ENCODE results near the gene HBG1.
"Not testable (repeated sequence)": the region's sequence is repeated elsewhere in the genome, so short reads cannot be mapped to it uniquely, and the experiment has no call there.

The HBG1 gene

DNA sequence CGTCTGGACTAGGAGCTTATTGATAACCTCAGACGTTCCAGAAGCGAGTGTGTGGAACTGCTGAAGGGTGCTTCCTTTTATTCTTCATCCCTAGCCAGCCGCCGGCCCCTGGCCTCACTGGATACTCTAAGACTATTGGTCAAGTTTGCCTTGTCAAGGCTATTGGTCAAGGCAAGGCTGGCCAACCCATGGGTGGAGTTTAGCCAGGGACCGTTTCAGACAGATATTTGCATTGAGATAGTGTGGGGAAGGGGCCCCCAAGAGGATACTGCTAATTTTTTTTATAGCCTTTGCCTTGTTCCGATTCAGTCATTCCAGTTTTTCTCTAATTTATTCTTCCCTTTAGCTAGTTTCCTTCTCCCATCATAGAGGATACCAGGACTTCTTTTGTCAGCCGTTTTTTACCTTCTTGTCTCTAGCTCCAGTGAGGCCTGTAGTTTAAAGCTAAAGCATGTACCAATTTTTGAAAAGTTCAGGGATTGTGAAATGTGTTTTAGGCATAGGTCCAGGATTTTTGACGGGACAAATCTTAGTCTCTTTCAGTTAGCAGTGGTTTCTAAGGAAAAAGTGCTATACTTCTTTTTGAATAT is at the start of gene HBG1:
HBG1 (minus strand) TSS at position 51 of the 590 bp plus-strand sequence. CDS start 53 bp downstream, outside the sequence.
- not testable (repeated sequence) for H3K4me3 ChIP-seq (ENCODE audit: low read length); H3K36me3 ChIP-seq (replicated peaks; ENCODE audit: insufficient read depth, low read length); H3K27ac ChIP-seq (ENCODE audit: low read length); H3K4me2 ChIP-seq (ENCODE audit: low read depth, low read length); H4K20me1 ChIP-seq (ENCODE audit: insufficient read depth, low read length); H3K9ac ChIP-seq (ENCODE audit: low read length); H3K79me2 ChIP-seq (ENCODE audit: low read length); DNase-seq; H3K9me2 ChIP-seq (replicated peaks; ENCODE audit: insufficient read depth, low read length); H2AFZ ChIP-seq (ENCODE audit: low read length); H3K27me3 ChIP-seq (replicated peaks; ENCODE audit: insufficient read depth, low read length); H3K9me3 ChIP-seq (replicated peaks; ENCODE audit: insufficient read depth, low read length); H3K4me1 ChIP-seq (ENCODE audit: low read length); H3F3A ChIP-seq (ENCODE audit: insufficient read depth, low read length)

DNA sequence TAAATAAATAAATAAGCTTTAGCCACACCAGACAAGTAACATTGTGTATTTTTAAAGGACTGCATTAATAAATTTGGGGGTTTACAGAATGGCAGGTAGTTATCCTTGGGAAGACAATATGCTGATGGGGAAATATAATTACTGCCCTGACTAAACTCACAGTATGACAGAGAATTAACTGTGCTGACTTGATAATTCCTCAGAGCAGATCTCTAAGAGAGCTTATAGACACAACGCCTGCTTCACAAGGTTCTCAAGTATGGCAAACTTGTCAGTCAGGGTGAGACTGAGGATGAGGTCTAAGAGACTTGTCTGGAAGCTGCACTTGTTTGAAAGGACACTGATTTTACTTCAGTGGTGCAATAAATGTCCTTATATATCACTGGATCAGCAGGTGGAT is 48.8 kb upstream of the HBG1 start:
- no peaks in the 10 kb centered on the region for H3K79me2 ChIP-seq (ENCODE audit: low read length)
- H3K4me2 ChIP-seq (ENCODE audit: low read depth, low read length) = no peak overlapping the region
- no peaks in the 10 kb centered on the region for H3K4me1 ChIP-seq (ENCODE audit: low read length)
- no peak overlapping the region for H3K27ac ChIP-seq (ENCODE audit: low read length)
- H3K9me3 ChIP-seq (replicated peaks; ENCODE audit: insufficient read depth, low read length) = no peaks in the 10 kb centered on the region
- H4K20me1 ChIP-seq (ENCODE audit: insufficient read depth, low read length) = no peaks in the 10 kb centered on the region
- no peaks in the 10 kb centered on the region for H3K36me3 ChIP-seq (replicated peaks; ENCODE audit: insufficient read depth, low read length)
- no peaks in the 10 kb centered on the region for H3K9me2 ChIP-seq (replicated peaks; ENCODE audit: insufficient read depth, low read length)
- no peak overlapping the region for H3K4me3 ChIP-seq (ENCODE audit: low read length)
- no peak overlapping the region for H3K9ac ChIP-seq (ENCODE audit: low read length)
- H3K27me3 ChIP-seq (replicated peaks; ENCODE audit: insufficient read depth, low read length) = no peaks in the 10 kb centered on the region
- H3F3A ChIP-seq (ENCODE audit: insufficient read depth, low read length) = no peaks in the 10 kb centered on the region
- no peak for DNase-seq
- TF ChIP-seq EZH2 (optimal IDR thresholded peaks at IDR 0.05; ENCODE audit: low read depth, low read length) = no peak
- TF ChIP-seq, protein P1, sequence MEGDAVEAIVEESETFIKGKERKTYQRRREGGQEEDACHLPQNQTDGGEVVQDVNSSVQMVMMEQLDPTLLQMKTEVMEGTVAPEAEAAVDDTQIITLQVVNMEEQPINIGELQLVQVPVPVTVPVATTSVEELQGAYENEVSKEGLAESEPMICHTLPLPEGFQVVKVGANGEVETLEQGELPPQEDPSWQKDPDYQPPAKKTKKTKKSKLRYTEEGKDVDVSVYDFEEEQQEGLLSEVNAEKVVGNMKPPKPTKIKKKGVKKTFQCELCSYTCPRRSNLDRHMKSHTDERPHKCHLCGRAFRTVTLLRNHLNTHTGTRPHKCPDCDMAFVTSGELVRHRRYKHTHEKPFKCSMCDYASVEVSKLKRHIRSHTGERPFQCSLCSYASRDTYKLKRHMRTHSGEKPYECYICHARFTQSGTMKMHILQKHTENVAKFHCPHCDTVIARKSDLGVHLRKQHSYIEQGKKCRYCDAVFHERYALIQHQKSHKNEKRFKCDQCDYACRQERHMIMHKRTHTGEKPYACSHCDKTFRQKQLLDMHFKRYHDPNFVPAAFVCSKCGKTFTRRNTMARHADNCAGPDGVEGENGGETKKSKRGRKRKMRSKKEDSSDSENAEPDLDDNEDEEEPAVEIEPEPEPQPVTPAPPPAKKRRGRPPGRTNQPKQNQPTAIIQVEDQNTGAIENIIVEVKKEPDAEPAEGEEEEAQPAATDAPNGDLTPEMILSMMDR (IDR thresholded peaks at IDR 0.05; ENCODE audit: low read length) = no peak
- TF ChIP-seq EZH2phosphoT487 (IDR thresholded peaks at IDR 0.05; ENCODE audit: low read length) = no peak
- H2AFZ ChIP-seq (ENCODE audit: low read length) = no peak overlapping the region

- no peaks in the 10 kb centered on the region for H4K20me1 ChIP-seq (ENCODE audit: insufficient read depth, low read length)
- H3K27ac ChIP-seq (ENCODE audit: low read length) = no peak overlapping the region
- H3K9me2 ChIP-seq (replicated peaks; ENCODE audit: insufficient read depth, low read length) = no peaks in the 10 kb centered on the region
- no peak for DNase-seq
- no peaks in the 10 kb centered on the region for H3K79me2 ChIP-seq (ENCODE audit: low read length)
- no peak overlapping the region for H2AFZ ChIP-seq (ENCODE audit: low read length)
- no peak for TF ChIP-seq EZH2phosphoT487 (IDR thresholded peaks at IDR 0.05; ENCODE audit: low read length)
- TF ChIP-seq, protein P1 (IDR thresholded peaks at IDR 0.05; ENCODE audit: low read length) = no peak
- no peak for TF ChIP-seq EZH2 (optimal IDR thresholded peaks at IDR 0.05; ENCODE audit: low read depth, low read length)
- no peaks in the 10 kb centered on the region for H3K36me3 ChIP-seq (replicated peaks; ENCODE audit: insufficient read depth, low read length)
- H3K27me3 ChIP-seq (replicated peaks; ENCODE audit: insufficient read depth, low read length) = no peaks in the 10 kb centered on the region
- no peak overlapping the region for H3K4me2 ChIP-seq (ENCODE audit: low read depth, low read length)
- H3F3A ChIP-seq (ENCODE audit: insufficient read depth, low read length) = no peaks in the 10 kb centered on the region
- no peak overlapping the region for H3K9ac ChIP-seq (ENCODE audit: low read length)
- no peak overlapping the region for H3K4me3 ChIP-seq (ENCODE audit: low read length)
- no peaks in the 10 kb centered on the region for H3K9me3 ChIP-seq (replicated peaks; ENCODE audit: insufficient read depth, low read length)
- no peaks in the 10 kb centered on the region for H3K4me1 ChIP-seq (ENCODE audit: low read length)
Observed at GRCh38 chr11:5297721-5298323, 48.2 kb upstream of the HBG1 start.

DNA sequence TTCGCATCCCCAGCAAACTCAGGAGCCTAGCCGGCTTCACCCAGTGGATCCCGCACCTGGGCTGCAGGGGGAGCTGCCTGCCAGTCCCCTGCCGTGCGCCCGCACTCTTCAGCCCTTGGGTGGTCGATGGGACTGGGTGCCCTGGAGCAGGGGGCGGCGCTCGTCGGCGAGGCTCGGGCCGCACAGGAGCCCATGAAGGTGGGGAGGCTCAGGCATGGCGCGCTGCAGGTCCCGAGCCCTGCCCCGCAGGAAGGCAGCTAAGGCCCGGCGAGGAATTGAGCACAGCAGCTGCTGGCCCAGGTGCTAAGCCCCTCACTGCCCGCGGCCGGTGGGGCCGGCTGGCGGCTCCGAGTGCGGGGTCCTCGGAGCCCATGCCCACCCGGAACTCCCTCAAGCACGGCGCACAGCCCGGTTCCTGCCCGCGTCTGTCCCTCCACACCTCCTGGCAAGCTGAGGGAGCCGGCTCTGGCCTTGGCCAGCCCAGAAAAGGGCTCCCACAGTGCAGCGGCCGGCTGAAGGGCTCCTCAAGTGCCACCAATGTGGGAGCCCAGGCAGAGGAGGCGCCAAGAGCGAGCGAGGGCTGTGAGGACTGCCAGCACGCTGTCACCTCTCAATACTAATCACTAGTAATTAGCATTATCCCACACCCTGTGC is 44.8 kb upstream of the HBG1 start:
- not testable (repeated sequence) for H3K9me3 ChIP-seq (replicated peaks; ENCODE audit: insufficient read depth, low read length); H4K20me1 ChIP-seq (ENCODE audit: insufficient read depth, low read length); H3K27ac ChIP-seq (ENCODE audit: low read length); H3K9me2 ChIP-seq (replicated peaks; ENCODE audit: insufficient read depth, low read length); H3F3A ChIP-seq (ENCODE audit: insufficient read depth, low read length); H2AFZ ChIP-seq (ENCODE audit: low read length); H3K27me3 ChIP-seq (replicated peaks; ENCODE audit: insufficient read depth, low read length); H3K79me2 ChIP-seq (ENCODE audit: low read length); H3K4me2 ChIP-seq (ENCODE audit: low read depth, low read length); H3K36me3 ChIP-seq (replicated peaks; ENCODE audit: insufficient read depth, low read length); H3K4me3 ChIP-seq (ENCODE audit: low read length); H3K9ac ChIP-seq (ENCODE audit: low read length); DNase-seq
- peaks cover 18% of the 10 kb centered on the region for H3K4me1 ChIP-seq (ENCODE audit: low read length)
